Smooth muscle cell of the brain vasculature (primary cell): ENCODE data around the gene SNCB.
"Not testable (repeated sequence)": the region's sequence is repeated elsewhere in the genome, so short reads cannot be mapped to it uniquely, and the experiment has no call there.

Experiments
- DNase-seq: peaks from one replicate; pipeline ENCODE4 v3.0.0-alpha.2; 2012; ENCODE audit warnings: low read depth, low spot score

The SNCB gene

GRCh38 chr5:176599749-176600430 is 30.4 kb downstream of the SNCB start:
- not testable (repeated sequence) for DNase-seq

GRCh38 chr5:176597417-176598389 is 32.6 kb downstream of the SNCB start:
- DNase-seq, result no peak

GRCh38 chr5:176596689-176597416 is 33.5 kb downstream of the SNCB start:
- DNase-seq, result no peak

- DNase-seq, result no peak
Observed at GRCh38 chr5:176596069-176596644, 34.2 kb downstream of the SNCB start.

GRCh38 chr5:176595386-176595943 is 34.9 kb downstream of the SNCB start:
- DNase-seq, result no peak

GRCh38 chr5:176594554-176594953 is 35.8 kb downstream of the SNCB start:
- DNase-seq, result no peak

- no peak for DNase-seq
Observed at GRCh38 chr5:176593273-176593869, 37.0 kb downstream of the SNCB start.

- DNase-seq, result no peak
Observed at GRCh38 chr5:176592573-176592972, 37.8 kb downstream of the SNCB start.

- not testable (repeated sequence) for DNase-seq
Observed at GRCh38 chr5:176591667-176592066, 38.7 kb downstream of the SNCB start.

GRCh38 chr5:176590035-176590717 is 40.2 kb downstream of the SNCB start:
- DNase-seq, result no peak

- DNase-seq, result no peak
Observed at GRCh38 chr5:176589039-176589769, 41.1 kb downstream of the SNCB start.

GRCh38 chr5:176588297-176588696 is 42.0 kb downstream of the SNCB start:
- DNase-seq, result no peak

GRCh38 chr5:176587398-176587797 is 42.9 kb downstream of the SNCB start:
- DNase-seq, result no peak

GRCh38 chr5:176583076-176583475 is 47.3 kb downstream of the SNCB start:
- DNase-seq, result no peak

GRCh38 chr5:176581361-176581760 is 49.0 kb downstream of the SNCB start:
- DNase-seq, result no peak

- no peak for DNase-seq
Observed at GRCh38 chr5:176579323-176579722, 51.0 kb downstream of the SNCB start.

- DNase-seq, result no peak
Observed at GRCh38 chr5:176578391-176578808, 51.9 kb downstream of the SNCB start.

- no peak for DNase-seq
Observed at GRCh38 chr5:176577312-176578176, 52.8 kb downstream of the SNCB start.
